CMK (cell line): ENCODE results near the gene LUZP1.

Experiments
- DNase-seq: peaks from one replicate; pipeline ENCODE4 v3.0.0-alpha.2; 2010; ENCODE audit warnings: low read depth

The LUZP1 gene

GRCh38 chr1:23116921-23117699, 51.5 kb downstream of the LUZP1 start:
- no peak for DNase-seq

DNA sequence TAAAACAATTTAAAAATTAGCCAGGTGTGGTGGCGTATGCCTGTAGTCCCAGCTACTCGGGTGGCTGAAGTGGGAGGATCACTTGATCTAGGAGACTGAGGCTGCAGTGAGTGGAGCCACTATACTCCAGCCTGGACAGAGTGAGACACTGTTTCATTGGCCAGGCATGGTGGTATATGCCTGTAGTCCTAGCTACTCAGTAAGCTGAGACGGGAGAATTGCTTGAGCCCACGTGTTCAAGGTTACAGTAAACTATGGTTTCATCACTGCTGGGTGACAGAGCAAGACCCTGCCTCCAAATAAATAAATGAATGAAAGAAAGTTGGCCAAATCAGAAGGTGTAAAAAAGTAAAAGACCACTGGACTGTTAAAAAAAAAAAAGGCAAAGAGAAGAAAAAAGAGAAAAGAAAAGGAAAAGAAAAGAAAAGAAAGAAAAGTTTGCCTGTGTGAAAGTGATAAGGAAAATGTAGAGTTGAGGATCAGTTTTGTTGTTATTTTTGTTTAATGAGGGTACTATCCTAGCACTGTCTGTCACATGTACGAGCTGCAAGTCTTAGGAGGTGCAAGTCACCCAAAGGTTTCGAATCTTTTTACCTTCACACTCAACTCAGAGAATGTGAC, 52.3 kb downstream of the LUZP1 start:
- DNase-seq: no peak

DNA sequence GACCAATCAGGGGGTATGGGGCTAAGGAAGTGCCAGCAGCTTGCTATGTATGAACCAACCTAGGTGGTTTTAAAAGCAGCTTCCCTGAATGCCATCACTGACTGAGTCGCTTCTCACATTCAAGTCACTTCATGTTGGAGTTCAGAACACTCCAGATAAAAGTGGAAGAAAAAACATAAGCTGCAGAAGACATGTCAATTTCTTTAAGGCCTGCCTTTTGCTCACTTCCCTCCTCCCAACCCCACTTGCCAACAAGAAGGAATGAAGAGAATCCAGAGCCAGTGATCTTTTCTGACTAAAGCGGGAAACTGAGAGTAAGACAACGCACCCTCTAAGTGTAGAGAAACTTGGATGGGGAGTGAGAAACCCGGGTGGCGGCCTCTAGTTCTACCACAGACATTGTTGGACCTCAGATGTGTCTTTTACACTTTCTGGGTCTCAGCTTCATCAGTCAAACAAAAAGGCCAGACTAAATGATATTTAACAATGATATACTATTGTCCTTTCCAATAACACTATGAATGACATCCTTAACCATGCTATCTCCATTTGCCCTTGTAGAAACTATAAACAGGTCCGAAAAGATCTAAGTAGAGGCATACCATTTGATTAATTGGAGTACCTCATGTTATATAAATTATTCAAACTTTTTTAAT, 54.1 kb downstream of the LUZP1 start:
- no peak for DNase-seq

GRCh38 chr1:23111600-23112535, 56.8 kb downstream of the LUZP1 start:
- DNase-seq: no peak

- DNase-seq: no peak
Observed at GRCh38 chr1:23110391-23110790, 58.3 kb downstream of the LUZP1 start.

- DNase-seq: no peak
Observed at GRCh38 chr1:23108918-23109533, 59.6 kb downstream of the LUZP1 start.

- peak; percentile 73 for DNase-seq
Observed at GRCh38 chr1:23103001-23103889, 65.4 kb downstream of the LUZP1 start.

DNA sequence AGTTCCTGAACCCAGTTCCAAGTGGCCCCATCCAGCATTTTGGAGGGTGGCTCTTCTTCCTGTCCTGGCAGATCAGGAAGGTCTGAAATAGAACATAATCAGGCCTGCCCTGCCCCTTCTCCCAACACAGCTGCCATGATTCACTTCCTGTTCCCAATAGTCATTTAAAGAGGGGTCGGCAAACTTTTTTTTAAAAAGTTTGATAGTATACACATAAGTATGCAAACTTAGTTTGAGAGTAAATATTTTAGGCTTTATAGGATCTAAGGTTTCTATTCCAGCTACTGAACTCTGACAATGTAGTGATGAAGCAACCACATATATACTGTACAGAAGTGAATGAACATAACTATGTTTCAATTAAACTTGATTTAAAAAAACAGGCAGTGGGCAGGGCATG, 66.4 kb downstream of the LUZP1 start:
- DNase-seq: no peak

- no peak for DNase-seq
Observed at GRCh38 chr1:23101887-23102286, 66.8 kb downstream of the LUZP1 start.

DNA sequence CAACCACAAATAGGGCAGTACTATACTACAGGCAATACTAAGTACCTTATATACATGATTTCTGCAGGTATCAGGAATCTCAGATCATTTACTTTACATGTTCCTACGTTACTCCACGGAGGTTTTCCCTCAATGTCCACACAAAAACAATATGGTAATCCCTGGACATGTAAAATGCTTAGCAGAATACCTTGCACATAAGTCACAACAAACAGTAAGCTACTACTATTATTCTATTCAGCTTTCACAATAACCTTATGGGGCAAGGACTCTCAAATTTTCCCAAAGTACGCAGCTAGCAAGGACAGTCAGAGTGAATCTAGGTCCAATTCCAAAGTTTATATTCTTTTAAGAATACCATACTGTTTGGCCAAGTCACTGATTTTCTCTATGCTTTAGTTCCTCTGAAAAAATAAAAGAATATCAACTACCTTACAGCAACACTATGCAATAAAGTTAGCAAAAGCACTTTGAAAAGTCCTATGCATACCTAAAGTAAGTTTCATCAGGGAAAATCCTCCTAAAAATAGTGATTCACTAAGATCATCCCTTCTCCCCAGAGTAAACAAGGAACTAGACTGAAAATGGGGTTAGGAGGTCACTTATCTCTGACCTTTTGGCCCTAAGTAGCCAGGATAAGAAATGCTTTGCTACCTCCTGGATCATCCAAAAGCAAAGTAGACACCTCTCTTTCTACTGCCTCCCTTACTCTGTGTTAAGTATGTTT, 67.4 kb downstream of the LUZP1 start:
- DNase-seq: no peak

- no peak for DNase-seq
Observed at GRCh38 chr1:23100074-23100748, 68.4 kb downstream of the LUZP1 start.

DNA sequence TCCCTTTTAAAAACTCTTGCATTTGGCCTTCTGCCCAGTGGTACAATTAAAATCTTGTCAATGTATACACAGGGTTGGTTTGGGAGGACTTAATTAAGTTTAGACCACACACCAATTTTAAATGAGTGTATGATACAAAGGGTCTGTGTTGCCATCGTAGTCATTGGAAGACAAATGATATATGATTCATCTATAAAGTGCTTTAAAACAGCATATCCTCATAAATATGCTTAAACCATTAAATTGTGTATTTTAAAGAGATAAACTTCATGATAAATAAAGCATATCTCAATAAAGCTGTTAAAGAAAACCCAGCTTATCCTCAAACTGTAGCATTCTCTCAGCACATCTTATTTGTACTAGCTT, 69.5 kb downstream of the LUZP1 start:
- no peak for DNase-seq

- DNase-seq: no peak
Observed at GRCh38 chr1:23098463-23099170, 70.0 kb downstream of the LUZP1 start.

GRCh38 chr1:23097316-23097715, 71.3 kb downstream of the LUZP1 start:
- DNase-seq: no peak

DNA sequence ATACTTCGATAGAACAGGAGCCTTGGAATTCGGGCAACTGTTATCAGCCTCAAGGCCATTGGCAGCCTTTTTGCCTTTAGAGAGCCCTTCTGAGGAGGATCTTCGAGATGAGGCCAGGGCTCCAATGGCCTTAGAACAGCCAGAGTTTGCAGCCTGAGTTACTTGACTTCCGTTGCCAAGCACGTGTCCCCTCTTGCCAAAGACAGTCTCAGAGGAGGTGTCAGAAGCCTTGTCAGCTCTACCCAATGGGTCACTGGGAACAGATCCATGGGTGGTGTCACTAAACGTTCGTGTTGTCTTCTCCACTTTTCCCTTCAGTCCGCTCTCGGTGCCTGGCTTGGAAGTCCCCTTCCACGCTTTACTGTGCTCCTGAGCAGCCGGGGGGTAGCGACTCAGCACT, 76.2 kb downstream of the LUZP1 start:
- no peak for DNase-seq

DNA sequence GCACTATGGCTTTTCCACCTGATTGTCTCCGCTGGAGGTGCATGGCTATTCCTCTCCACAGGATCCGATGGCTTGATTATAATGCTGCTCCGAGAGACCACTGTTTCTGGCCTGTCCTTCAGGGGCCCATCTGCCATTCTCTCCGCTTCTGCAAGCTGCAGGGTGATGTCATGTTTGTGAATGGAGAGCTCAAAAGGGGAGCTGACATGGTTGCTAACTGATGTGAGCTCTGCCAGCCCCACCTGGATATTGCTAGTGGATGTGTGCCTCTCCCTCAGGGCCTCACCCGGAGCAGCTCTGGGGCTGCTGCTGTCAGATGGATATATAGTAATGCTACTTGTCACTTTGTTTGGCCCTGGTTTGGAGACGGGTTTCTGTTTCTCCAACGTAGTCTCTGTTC, 77.1 kb downstream of the LUZP1 start:
- DNase-seq: no peak

GRCh38 chr1:23090056-23090455, 78.6 kb downstream of the LUZP1 start:
- DNase-seq: no peak

GRCh38 chr1:23088027-23088426, 80.6 kb downstream of the LUZP1 start:
- no peak for DNase-seq

- DNase-seq: no peak
Observed at GRCh38 chr1:23085696-23086095, 83.0 kb downstream of the LUZP1 start.
